HL-60 (cell line): ENCODE measurements around the gene HMOX1.

Experiments used
- POLR2AphosphoS5 ChIP-seq: IDR thresholded peaks from 2 replicates; pipeline ENCODE4 v1.6.1; 2012; ENCODE audit warnings: low read depth
- SPI1 ChIP-seq: IDR thresholded peaks from 2 replicates; pipeline ENCODE4 v1.6.1; 2012; ENCODE audit warnings: low read depth, mild to moderate bottlenecking, borderline replicate concordance
- TF ChIP-seq, protein P1 (sequence below): IDR thresholded peaks from one replicate; pipeline ENCODE4 v1.5.1; 2011; ENCODE audit warnings: low read length, control low read depth, inconsistent platforms; ENCODE audit not compliant: insufficient read depth
- TF ChIP-seq, protein P2 (sequence below): IDR thresholded peaks from 2 replicates; pipeline ENCODE4 v1.6.1; 2012; ENCODE audit warnings: low read depth; ENCODE audit not compliant: insufficient replicate concordance

DNA sequence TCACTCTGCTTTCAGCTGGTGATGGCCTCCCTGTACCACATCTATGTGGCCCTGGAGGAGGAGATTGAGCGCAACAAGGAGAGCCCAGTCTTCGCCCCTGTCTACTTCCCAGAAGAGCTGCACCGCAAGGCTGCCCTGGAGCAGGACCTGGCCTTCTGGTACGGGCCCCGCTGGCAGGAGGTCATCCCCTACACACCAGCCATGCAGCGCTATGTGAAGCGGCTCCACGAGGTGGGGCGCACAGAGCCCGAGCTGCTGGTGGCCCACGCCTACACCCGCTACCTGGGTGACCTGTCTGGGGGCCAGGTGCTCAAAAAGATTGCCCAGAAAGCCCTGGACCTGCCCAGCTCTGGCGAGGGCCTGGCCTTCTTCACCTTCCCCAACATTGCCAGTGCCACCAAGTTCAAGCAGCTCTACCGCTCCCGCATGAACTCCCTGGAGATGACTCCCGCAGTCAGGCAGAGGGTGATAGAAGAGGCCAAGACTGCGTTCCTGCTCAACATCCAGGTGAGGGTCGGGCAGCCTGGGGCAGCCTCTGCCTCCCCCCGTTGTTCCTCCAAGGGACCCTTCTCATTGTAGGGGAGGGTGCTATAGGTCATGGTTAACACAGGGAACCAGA is 5.9 kb downstream of the HMOX1 start:
- TF ChIP-seq, protein P1, sequence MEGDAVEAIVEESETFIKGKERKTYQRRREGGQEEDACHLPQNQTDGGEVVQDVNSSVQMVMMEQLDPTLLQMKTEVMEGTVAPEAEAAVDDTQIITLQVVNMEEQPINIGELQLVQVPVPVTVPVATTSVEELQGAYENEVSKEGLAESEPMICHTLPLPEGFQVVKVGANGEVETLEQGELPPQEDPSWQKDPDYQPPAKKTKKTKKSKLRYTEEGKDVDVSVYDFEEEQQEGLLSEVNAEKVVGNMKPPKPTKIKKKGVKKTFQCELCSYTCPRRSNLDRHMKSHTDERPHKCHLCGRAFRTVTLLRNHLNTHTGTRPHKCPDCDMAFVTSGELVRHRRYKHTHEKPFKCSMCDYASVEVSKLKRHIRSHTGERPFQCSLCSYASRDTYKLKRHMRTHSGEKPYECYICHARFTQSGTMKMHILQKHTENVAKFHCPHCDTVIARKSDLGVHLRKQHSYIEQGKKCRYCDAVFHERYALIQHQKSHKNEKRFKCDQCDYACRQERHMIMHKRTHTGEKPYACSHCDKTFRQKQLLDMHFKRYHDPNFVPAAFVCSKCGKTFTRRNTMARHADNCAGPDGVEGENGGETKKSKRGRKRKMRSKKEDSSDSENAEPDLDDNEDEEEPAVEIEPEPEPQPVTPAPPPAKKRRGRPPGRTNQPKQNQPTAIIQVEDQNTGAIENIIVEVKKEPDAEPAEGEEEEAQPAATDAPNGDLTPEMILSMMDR: no peak
- no peak for TF ChIP-seq POLR2AphosphoS5
- TF ChIP-seq, protein P2, sequence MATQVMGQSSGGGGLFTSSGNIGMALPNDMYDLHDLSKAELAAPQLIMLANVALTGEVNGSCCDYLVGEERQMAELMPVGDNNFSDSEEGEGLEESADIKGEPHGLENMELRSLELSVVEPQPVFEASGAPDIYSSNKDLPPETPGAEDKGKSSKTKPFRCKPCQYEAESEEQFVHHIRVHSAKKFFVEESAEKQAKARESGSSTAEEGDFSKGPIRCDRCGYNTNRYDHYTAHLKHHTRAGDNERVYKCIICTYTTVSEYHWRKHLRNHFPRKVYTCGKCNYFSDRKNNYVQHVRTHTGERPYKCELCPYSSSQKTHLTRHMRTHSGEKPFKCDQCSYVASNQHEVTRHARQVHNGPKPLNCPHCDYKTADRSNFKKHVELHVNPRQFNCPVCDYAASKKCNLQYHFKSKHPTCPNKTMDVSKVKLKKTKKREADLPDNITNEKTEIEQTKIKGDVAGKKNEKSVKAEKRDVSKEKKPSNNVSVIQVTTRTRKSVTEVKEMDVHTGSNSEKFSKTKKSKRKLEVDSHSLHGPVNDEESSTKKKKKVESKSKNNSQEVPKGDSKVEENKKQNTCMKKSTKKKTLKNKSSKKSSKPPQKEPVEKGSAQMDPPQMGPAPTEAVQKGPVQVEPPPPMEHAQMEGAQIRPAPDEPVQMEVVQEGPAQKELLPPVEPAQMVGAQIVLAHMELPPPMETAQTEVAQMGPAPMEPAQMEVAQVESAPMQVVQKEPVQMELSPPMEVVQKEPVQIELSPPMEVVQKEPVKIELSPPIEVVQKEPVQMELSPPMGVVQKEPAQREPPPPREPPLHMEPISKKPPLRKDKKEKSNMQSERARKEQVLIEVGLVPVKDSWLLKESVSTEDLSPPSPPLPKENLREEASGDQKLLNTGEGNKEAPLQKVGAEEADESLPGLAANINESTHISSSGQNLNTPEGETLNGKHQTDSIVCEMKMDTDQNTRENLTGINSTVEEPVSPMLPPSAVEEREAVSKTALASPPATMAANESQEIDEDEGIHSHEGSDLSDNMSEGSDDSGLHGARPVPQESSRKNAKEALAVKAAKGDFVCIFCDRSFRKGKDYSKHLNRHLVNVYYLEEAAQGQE: no peak
- TF ChIP-seq SPI1: no peak
